MM.1S (cell line): Measurements from ENCODE around the gene PAOX.
"Not testable (repeated sequence)": the region's sequence is repeated elsewhere in the genome, so short reads cannot be mapped to it uniquely, and the experiment has no call there.

Experiments used
- DNase-seq: peaks from one replicate; pipeline ENCODE4 v3.0.0-alpha.2; 2015
- H2AFZ ChIP-seq: fragments of 300-600 bp; sonication (generic); 2 replicates; pipeline ENCODE4 v1.6.0; 2016; ENCODE audit warnings: antibody characterized with exemption, low read length
- H3F3A ChIP-seq: fragments of 300-600 bp; sonication (generic); 2 replicates; pipeline ENCODE4 v1.6.1; 2016; ENCODE audit warnings: mild to moderate bottlenecking, antibody characterized with exemption, low read length, moderate library complexity, mixed read lengths; ENCODE audit not compliant: insufficient read depth
- H3K27ac ChIP-seq: fragments of 300-600 bp; sonication (generic); 2 replicates; pipeline ENCODE4 v1.5.1; 2016; ENCODE audit warnings: mild to moderate bottlenecking, low read length
- H3K27me3 ChIP-seq: fragments of 300-600 bp; sonication (generic); replicated peaks from 2 replicates; pipeline ENCODE4 v1.6.0; 2016; ENCODE audit warnings: low read length; ENCODE audit not compliant: insufficient read depth
- H3K36me3 ChIP-seq: fragments of 300-600 bp; sonication (generic); replicated peaks from 2 replicates; pipeline ENCODE4 v1.6.1; 2016; ENCODE audit warnings: mild to moderate bottlenecking, low read length, mixed read lengths; ENCODE audit not compliant: insufficient read depth
- H3K4me1 ChIP-seq: fragments of 300-600 bp; sonication (generic); 2 replicates; pipeline ENCODE4 v1.6.1; 2016; ENCODE audit warnings: low read length, mixed read lengths
- H3K4me2 ChIP-seq: fragments of 300-600 bp; sonication (generic); 2 replicates; pipeline ENCODE4 v1.6.0; 2016; ENCODE audit warnings: low read depth, low read length
- H3K4me3 ChIP-seq: fragments of 300-600 bp; sonication (generic); 2 replicates; pipeline ENCODE4 v1.5.1; 2016; ENCODE audit warnings: low read length, mixed read lengths
- H3K79me2 ChIP-seq: fragments of 300-600 bp; sonication (generic); 2 replicates; pipeline ENCODE4 v1.6.1; 2016; ENCODE audit warnings: mixed run types, low read length, mixed read lengths
- H3K9ac ChIP-seq: fragments of 300-600 bp; sonication (generic); 2 replicates; pipeline ENCODE4 v1.6.1; 2016; ENCODE audit warnings: low read length, mixed read lengths
- H3K9me2 ChIP-seq: fragments of 300-600 bp; sonication (generic); replicated peaks from 2 replicates; pipeline ENCODE4 v1.6.1; 2016; ENCODE audit warnings: mild to moderate bottlenecking, low read length, mixed read lengths; ENCODE audit not compliant: insufficient read depth
- H3K9me3 ChIP-seq: fragments of 300-600 bp; sonication (generic); replicated peaks from 2 replicates; pipeline ENCODE4 v1.6.1; 2016; ENCODE audit warnings: mild to moderate bottlenecking, low read length, mixed read lengths; ENCODE audit not compliant: insufficient read depth
- H4K20me1 ChIP-seq: fragments of 300-600 bp; sonication (generic); 2 replicates; pipeline ENCODE4 v1.6.1; 2016; ENCODE audit warnings: mild to moderate bottlenecking, low read length, moderate library complexity, mixed read lengths; ENCODE audit not compliant: insufficient read depth
- EZH2 ChIP-seq: fragments of 300-600 bp; sonication (generic); optimal IDR thresholded peaks from 2 replicates; pipeline ENCODE3; 2017; ENCODE audit warnings: low read depth, mild to moderate bottlenecking, antibody characterized with exemption, low read length, mixed read lengths
- EZH2phosphoT487 ChIP-seq: fragments of 300-600 bp; sonication (generic); IDR thresholded peaks from 2 replicates; pipeline ENCODE4 v1.6.1; 2018; ENCODE audit warnings: antibody characterized with exemption, low read length
- TF ChIP-seq, protein P1 (sequence below): fragments of 300-600 bp; sonication (generic); IDR thresholded peaks from 2 replicates; pipeline ENCODE4 v1.5.1; 2016; ENCODE audit warnings: antibody characterized with exemption, low read length, mixed read lengths

The PAOX gene

DNA sequence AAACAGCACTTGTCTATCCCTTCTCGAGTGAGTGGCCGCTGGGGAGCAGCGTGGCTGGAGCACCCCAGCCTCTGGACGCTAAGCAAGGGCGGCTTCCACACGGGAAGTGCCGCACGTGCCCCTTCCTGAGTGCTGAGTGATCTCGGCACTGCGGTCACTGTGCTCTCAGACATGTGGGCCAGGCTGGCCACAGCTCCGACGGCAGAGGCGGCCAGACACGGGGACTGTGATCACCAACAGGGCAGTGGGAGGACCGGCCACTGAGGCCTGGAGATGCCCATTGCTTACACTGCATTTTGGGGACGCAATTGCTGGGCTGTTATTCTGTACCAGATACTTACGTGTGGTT, 13.0 kb upstream of the PAOX start:
- Histone ChIP-seq H3F3A (no peaks in the 10 kb centered on the region), H4K20me1 (no peaks in the 10 kb centered on the region), H3K4me2 (no peak overlapping the region), H3K27ac (no peak overlapping the region), H3K36me3 (no peaks in the 10 kb centered on the region), H3K9ac (no peak overlapping the region), H3K27me3 (0 out of 2 replicates have a peak, but pooled peaks cover 4% of the 10 kb centered on the region), H3K4me1 (no peaks in the 10 kb centered on the region), H3K9me3 (no peaks in the 10 kb centered on the region), H2AFZ (no peak overlapping the region), H3K9me2 (no peaks in the 10 kb centered on the region), H3K79me2 (no peaks in the 10 kb centered on the region), H3K4me3 (no peak overlapping the region)
- DNase-seq: no peak
- TF ChIP-seq, protein P1, sequence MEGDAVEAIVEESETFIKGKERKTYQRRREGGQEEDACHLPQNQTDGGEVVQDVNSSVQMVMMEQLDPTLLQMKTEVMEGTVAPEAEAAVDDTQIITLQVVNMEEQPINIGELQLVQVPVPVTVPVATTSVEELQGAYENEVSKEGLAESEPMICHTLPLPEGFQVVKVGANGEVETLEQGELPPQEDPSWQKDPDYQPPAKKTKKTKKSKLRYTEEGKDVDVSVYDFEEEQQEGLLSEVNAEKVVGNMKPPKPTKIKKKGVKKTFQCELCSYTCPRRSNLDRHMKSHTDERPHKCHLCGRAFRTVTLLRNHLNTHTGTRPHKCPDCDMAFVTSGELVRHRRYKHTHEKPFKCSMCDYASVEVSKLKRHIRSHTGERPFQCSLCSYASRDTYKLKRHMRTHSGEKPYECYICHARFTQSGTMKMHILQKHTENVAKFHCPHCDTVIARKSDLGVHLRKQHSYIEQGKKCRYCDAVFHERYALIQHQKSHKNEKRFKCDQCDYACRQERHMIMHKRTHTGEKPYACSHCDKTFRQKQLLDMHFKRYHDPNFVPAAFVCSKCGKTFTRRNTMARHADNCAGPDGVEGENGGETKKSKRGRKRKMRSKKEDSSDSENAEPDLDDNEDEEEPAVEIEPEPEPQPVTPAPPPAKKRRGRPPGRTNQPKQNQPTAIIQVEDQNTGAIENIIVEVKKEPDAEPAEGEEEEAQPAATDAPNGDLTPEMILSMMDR: no peak
- TF ChIP-seq EZH2phosphoT487: no peak
- TF ChIP-seq EZH2: no peak

DNA sequence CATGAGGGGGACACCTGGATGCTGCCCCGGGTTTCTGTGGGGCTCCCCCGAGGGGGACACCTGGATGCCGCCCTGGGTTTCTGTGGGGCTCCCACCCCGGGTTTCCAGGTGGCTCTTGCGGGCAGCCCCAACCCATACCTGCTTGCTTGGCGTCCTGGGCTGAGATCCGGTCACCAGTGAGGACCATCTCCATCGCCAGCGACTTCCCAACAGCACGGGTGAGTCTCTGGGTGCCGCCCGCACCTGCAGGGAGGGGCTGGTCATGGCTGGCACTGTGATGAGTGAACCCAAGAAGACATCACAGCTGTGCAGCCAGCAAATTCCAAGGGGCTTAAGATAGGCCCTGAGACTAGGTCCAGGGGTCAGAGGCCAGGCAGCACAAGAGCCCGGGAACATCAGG, 12.3 kb upstream of the PAOX start:
- no peak overlapping the region for H3K27ac ChIP-seq
- H4K20me1 ChIP-seq: no peaks in the 10 kb centered on the region
- no peak overlapping the region for H3K4me3 ChIP-seq
- no peaks in the 10 kb centered on the region for H3K79me2 ChIP-seq
- no peaks in the 10 kb centered on the region for H3K9me2 ChIP-seq
- no peak overlapping the region for H2AFZ ChIP-seq
- H3K9me3 ChIP-seq: no peaks in the 10 kb centered on the region
- H3F3A ChIP-seq: no peaks in the 10 kb centered on the region
- H3K27me3 ChIP-seq: 0 out of 2 replicates have a peak, but pooled peaks cover 4% of the 10 kb centered on the region
- DNase-seq: no peak
- no peak overlapping the region for H3K9ac ChIP-seq
- H3K36me3 ChIP-seq: no peaks in the 10 kb centered on the region
- no peak overlapping the region for H3K4me2 ChIP-seq
- no peak for TF ChIP-seq EZH2
- TF ChIP-seq EZH2phosphoT487: no peak
- H3K4me1 ChIP-seq: no peaks in the 10 kb centered on the region

DNA sequence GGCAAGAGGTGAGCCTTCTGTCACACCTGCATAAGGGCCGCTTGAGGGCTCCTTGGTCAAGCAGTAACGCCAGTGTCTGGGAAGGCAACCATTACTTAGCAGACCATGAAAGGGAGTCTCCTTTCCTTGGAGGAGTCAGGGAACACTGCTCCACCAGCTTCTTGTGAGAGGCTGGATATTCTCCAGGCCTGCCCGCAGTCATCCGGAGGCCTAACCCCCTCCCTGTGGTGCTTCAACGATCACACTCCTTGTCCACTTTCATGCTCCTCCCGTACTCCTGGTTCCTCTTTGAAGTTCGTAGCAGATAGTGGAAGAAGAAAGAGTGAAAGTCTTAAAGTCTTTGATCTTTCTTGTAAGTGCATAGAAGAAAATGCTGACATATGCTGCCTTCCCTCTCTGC, 11.6 kb upstream of the PAOX start:
- not testable (repeated sequence) for H2AFZ ChIP-seq, H3K4me1 ChIP-seq, H3K79me2 ChIP-seq, H4K20me1 ChIP-seq, H3K9ac ChIP-seq, H3K27me3 ChIP-seq, H3K9me2 ChIP-seq, H3F3A ChIP-seq, H3K4me2 ChIP-seq, H3K4me3 ChIP-seq, H3K36me3 ChIP-seq, DNase-seq, H3K9me3 ChIP-seq, H3K27ac ChIP-seq

DNA sequence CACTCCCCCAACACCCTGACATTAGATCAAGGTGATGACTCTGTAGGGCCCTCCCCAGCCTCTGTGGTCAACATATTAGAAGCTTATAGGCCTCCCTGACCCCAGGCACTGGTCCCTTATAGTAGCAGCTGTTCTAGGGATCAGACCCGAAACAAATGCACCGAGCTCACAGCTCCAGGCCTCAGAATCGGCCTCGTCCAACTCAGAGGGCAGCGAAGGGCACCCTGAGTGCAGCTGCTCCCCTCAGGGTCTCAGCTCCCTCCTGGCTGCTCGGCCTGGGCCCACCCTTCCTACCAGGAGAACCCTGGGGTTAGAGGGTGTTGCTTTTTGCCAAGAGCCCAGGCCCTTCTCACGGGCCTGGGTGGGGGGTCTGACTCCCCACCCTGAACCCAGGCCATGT, 10.9 kb upstream of the PAOX start:
- TF ChIP-seq EZH2 (no peak), EZH2phosphoT487 (no peak)
- TF ChIP-seq, protein P1: no peak
- Histone ChIP-seq H3K27me3 (0 out of 2 replicates have a peak, but pooled peaks cover 4% of the 10 kb centered on the region), H2AFZ (no peak overlapping the region), H3K4me3 (no peak overlapping the region), H3K9me3 (no peaks in the 10 kb centered on the region), H3K36me3 (no peaks in the 10 kb centered on the region), H3K9me2 (no peaks in the 10 kb centered on the region), H3K4me1 (no peaks in the 10 kb centered on the region), H3K4me2 (no peak overlapping the region), H3K9ac (no peak overlapping the region), H4K20me1 (no peaks in the 10 kb centered on the region), H3F3A (no peaks in the 10 kb centered on the region), H3K79me2 (peaks cover 5% of the 10 kb centered on the region; the same call in 1 of the 2 replicates), H3K27ac (no peak overlapping the region)
- DNase-seq: no peak
